Transverse colon (tissue), 4 donors: ENCODE results near the gene GOSR2. TPM values are rescaled to one million over a fixed set of nuclear protein-coding genes. Genes with fewer than 3 reads are reported as not detected.

Experiments
- DNase-seq: peaks from one replicate; pipeline ENCODE4 v3.0.0-alpha.2; 2019
- H3K27ac ChIP-seq, 4 donors: fragments of 200-600 bp; sonication (generic); 2 replicates each; pipeline ENCODE4 v1.5.1; 2016 to 2018; ENCODE audit warnings: inconsistent platforms in 4 of 4
- H3K27me3 ChIP-seq: fragments of 200-600 bp; sonication (generic); 2 replicates; pipeline ENCODE4 v1.5.1; 2017; ENCODE audit warnings: inconsistent platforms
- H3K36me3 ChIP-seq, 4 donors: fragments of 200-600 bp; sonication (generic); 2 replicates each; pipeline ENCODE4 v1.5.1; 2017 to 2019; ENCODE audit warnings: inconsistent platforms in 4 of 4
- H3K4me1 ChIP-seq, 4 donors: fragments of 200-600 bp; sonication (generic); 2 replicates each; pipeline ENCODE4 v1.5.1; 2017 to 2020; ENCODE audit warnings: inconsistent platforms in 4 of 4
- H3K4me3 ChIP-seq, 4 donors: fragments of 200-600 bp; sonication (generic); 1 replicate in 1 of 4; 2 replicates in 3 of 4; pipeline versions ENCODE4 v1.5.1 to v1.6.1; 2017 to 2019; ENCODE audit warnings: inconsistent platforms in 4 of 4
- H3K9me3 ChIP-seq, 2 donors: fragments of 200-600 bp; sonication (generic); 2 replicates each; pipeline ENCODE4 v1.5.1; 2017 to 2019; ENCODE audit warnings: inconsistent platforms in 2 of 2
- EP300 ChIP-seq: sonication (generic); formaldehyde crosslinking; IDR thresholded peaks from one replicate; pipeline ENCODE4 v1.6.1; 2017; ENCODE audit warnings: antibody characterized with exemption, low read depth
- POLR2A ChIP-seq: fragments of 450-650 bp; IDR thresholded peaks from one replicate; pipeline ENCODE4 v1.6.1; 2016; ENCODE audit warnings: antibody characterized with exemption, mild to moderate bottlenecking, moderate library complexity
- POLR2AphosphoS5 ChIP-seq, 3 donors: sonication (generic); formaldehyde crosslinking; IDR thresholded peaks; one replicate each; pipeline ENCODE4 v1.6.1; 2016; ENCODE audit warnings: antibody characterized with exemption in 3 of 3
- WGBS, 2 donors: methylation state at CpG; one replicate each; pipeline ENCODE4 v1.1.5; 2018; ENCODE audit warnings: low coverage in 1 of 2; 5-methylcytosine and 5-hydroxymethylcytosine counted together
- in situ Hi-C, 4 donors: fragments of 200-750 bp; cut with MboI; loops; one replicate each; pipeline versions ENCODE4 v1.15.0 to v1.15.1; 2017; ENCODE audit warnings: low sequenced_read_pairs in 3 of 4, low pct_ligation_motif_present in 1 of 4, low pct_unique_long_range_greater_than_20kb in 1 of 4
- intact Hi-C: fragments of 100-400 bp; cut with DNase I; formaldehyde crosslinking; loops from one replicate; pipeline ENCODE4 v1.15.1; 2023; ENCODE audit warnings: low total_unique reads
- total RNA-seq, 4 donors: library from RNA; depleted of rRNA; stranded (reverse); fragments of >200 nt; gene quantifications; one replicate each; pipeline ENCODE4 v1.1.0, GENCODE V29; 2016
- TF ChIP-seq, protein P1 (sequence below), 5 experiments: fragments of 200-600 bp in 3 of 5; fragments of 450-650 bp in 2 of 5; sonication (generic) in 3 of 5; IDR thresholded peaks; 1 replicate in 2 of 5; 2 replicates in 3 of 5; pipeline ENCODE4 v1.5.1; 2016 to 2017; ENCODE audit warnings: antibody characterized with exemption in 5 of 5, inconsistent platforms in 3 of 5, mild to moderate bottlenecking in 2 of 5, moderate library complexity in 1 of 5

Gene GOSR2
- total RNA-seq, 4 donors from 2014 or later = 50.0 to 102 (median 62.8) TPM

DNA sequence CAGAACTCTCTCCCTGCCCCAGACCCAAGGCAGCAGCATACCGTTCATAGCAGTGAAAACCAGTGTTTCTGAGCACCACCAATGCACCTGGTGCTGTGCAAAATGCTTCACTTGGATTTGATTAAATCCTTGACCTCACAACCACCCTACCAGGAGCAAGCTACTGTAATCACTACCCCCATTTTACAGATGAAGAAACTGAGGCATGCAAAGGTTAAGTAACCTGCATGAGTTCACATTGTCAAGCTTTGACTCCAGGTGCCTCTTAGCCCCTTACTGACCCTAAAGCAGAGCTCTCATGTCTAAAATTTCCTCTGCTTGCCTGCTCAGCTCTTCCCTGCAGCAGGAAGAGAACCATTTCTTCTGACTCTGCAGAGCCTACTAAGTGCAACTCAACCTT is 34.2 kb upstream of the GOSR2 start:
- no peak for DNase-seq
- H3K9me3 ChIP-seq = no peaks in the 10 kb centered on the region
- WGBS, 2 donors = 80% methylated on average over 1 of the region's 1 CpG; no CpG with 5 or more reads in 1 of the 2 donors
- TF ChIP-seq, protein P1, sequence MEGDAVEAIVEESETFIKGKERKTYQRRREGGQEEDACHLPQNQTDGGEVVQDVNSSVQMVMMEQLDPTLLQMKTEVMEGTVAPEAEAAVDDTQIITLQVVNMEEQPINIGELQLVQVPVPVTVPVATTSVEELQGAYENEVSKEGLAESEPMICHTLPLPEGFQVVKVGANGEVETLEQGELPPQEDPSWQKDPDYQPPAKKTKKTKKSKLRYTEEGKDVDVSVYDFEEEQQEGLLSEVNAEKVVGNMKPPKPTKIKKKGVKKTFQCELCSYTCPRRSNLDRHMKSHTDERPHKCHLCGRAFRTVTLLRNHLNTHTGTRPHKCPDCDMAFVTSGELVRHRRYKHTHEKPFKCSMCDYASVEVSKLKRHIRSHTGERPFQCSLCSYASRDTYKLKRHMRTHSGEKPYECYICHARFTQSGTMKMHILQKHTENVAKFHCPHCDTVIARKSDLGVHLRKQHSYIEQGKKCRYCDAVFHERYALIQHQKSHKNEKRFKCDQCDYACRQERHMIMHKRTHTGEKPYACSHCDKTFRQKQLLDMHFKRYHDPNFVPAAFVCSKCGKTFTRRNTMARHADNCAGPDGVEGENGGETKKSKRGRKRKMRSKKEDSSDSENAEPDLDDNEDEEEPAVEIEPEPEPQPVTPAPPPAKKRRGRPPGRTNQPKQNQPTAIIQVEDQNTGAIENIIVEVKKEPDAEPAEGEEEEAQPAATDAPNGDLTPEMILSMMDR (IDR thresholded peaks at IDR 0.05) = no peak
- TF ChIP-seq POLR2AphosphoS5 (IDR thresholded peaks at IDR 0.05) (no peak), EP300 (no peak), POLR2A (no peak)
- H3K4me3 ChIP-seq = no peak overlapping the region
- intact Hi-C loops (no loop called here), in situ Hi-C loops (no loop called here)
- peaks cover 41% of the 10 kb centered on the region for H3K27me3 ChIP-seq
- no peaks in the 10 kb centered on the region for H3K4me1 ChIP-seq
- H3K36me3 ChIP-seq = no peaks in the 10 kb centered on the region
- H3K27ac ChIP-seq = no peak overlapping the region

DNA sequence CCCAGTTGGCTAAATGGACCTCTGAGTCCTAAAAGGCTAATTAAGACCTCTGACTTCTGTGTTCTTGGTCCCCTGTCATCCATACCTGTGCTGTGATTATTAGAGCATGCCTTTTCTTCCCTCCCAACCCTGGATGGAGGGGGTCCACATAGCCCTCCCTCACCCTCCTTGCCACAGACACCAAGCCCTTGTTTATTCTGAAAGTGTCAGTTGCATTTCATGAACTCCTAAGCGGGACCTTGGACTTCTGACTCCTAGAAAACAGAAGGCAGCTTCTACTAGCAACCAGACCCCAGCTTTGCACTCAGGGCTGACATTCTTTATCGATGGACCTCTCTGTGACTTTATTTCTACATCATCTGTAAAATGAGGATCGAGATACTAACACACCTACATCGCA is 33.4 kb upstream of the GOSR2 start:
- no peak for TF ChIP-seq POLR2A
- no peak for TF ChIP-seq POLR2AphosphoS5 (IDR thresholded peaks at IDR 0.05)
- no peak for TF ChIP-seq EP300
- TF ChIP-seq, protein P1 (IDR thresholded peaks at IDR 0.05) = no peak

DNA sequence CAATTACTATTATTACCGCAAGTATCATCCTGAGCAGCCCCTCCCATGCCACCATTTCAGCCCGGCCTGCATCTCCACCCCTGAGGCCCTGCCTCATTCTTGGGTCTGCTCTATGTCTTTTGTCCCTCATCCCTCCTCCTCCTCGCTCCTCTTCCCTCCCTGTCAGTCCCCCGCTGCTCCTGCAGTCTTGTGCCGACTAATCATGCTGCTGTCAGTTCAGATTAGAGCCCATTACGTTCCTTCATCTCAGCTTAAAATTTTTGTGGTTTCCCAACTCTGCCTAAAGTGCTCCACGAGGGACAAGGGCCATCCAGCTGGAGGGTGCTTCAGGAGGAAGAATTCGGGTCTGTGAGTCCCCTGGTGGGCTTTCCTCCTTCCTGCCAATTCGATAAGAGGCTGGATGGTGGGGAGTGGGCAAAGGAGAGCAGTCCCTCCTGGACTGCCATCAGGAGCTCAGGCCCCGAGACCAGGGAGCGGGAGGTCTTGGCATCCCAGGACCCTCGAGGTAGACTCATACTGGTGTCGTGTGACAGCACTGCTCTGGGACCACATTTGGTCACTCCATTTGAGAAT is 32.9 kb upstream of the GOSR2 start:
- H3K4me3 ChIP-seq = no peak overlapping the region
- no peak for DNase-seq
- intact Hi-C loops (no loop called here), in situ Hi-C loops (no loop called here)
- TF ChIP-seq POLR2A = no peak
- TF ChIP-seq POLR2AphosphoS5 (IDR thresholded peaks at IDR 0.05) = no peak
- TF ChIP-seq EP300 = no peak
- TF ChIP-seq, protein P1 (IDR thresholded peaks at IDR 0.05) = no peak
- H3K27ac ChIP-seq = no peak overlapping the region
- WGBS, 2 donors = 54 to 58% methylated on average over 2 to 13 of the region's 13 CpGs
- peaks cover 47% of the 10 kb centered on the region for H3K27me3 ChIP-seq
- H3K4me1 ChIP-seq = no peaks in the 10 kb centered on the region
- no peaks in the 10 kb centered on the region for H3K9me3 ChIP-seq
- H3K36me3 ChIP-seq = no peaks in the 10 kb centered on the region

More for the DNA sequence above, 33.4 kb upstream of the GOSR2 start:
- no peak overlapping the region for H3K4me3 ChIP-seq
- peaks cover 42% of the 10 kb centered on the region for H3K27me3 ChIP-seq
- H3K27ac ChIP-seq = no peak overlapping the region
- DNase-seq = no peak
- no peaks in the 10 kb centered on the region for H3K36me3 ChIP-seq
- H3K4me1 ChIP-seq = no peaks in the 10 kb centered on the region
- WGBS, 2 donors = 64% methylated on average over 4 of the region's 4 CpGs; no CpG with 5 or more reads in 1 of the 2 donors
- intact Hi-C loops = no loop called here
- no peaks in the 10 kb centered on the region for H3K9me3 ChIP-seq
- in situ Hi-C loops = no loop called here

DNA sequence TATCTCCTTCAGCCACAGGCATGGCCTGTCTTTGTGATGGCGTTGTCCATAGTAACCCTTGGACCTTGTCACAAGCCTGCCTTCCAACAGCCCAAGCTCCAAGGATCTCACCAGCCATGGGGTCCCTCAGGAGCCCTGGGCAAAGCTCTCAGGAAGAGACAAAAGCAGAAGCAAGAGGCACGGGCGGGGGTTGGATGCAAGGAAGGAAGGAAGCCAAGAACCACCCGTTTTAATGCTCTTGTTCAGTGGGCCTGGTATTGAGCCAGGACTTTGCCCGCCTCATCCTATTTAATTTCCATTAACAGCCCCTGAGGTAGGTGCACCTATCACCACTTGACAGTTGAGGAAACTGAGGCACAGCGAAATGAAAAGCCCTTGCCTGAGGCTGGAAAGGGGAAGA is 32.3 kb upstream of the GOSR2 start:
- in situ Hi-C loops = no loop called here
- WGBS, 2 donors = 50 to 62% methylated on average over 1 to 6 of the region's 6 CpGs

More for the DNA sequence above, 32.3 kb upstream of the GOSR2 start:
- H3K4me1 ChIP-seq = no peaks in the 10 kb centered on the region
- TF ChIP-seq POLR2AphosphoS5 (IDR thresholded peaks at IDR 0.05) (no peak), EP300 (no peak), POLR2A (no peak)
- TF ChIP-seq, protein P1 (IDR thresholded peaks at IDR 0.05) = no peak
- no peak overlapping the region for H3K27ac ChIP-seq
- H3K27me3 ChIP-seq = peaks cover 47% of the 10 kb centered on the region
- H3K9me3 ChIP-seq = no peaks in the 10 kb centered on the region
- intact Hi-C loops = no loop called here
- DNase-seq = no peak
- no peak overlapping the region for H3K4me3 ChIP-seq
- H3K36me3 ChIP-seq = no peaks in the 10 kb centered on the region
